NCI-H2081 treated with DMSO at 0.1 percent for 48 hours (cell line): ENCODE measurements around the gene HNRNPA1L2.
"Not testable (repeated sequence)": the region's sequence is repeated elsewhere in the genome, so short reads cannot be mapped to it uniquely, and the experiment has no call there.

Experiments
- DNase-seq: peaks from one replicate; lab custom pipeline; 2025; lab: John Stamatoyannopoulos, UW

Gene HNRNPA1L2

DNA sequence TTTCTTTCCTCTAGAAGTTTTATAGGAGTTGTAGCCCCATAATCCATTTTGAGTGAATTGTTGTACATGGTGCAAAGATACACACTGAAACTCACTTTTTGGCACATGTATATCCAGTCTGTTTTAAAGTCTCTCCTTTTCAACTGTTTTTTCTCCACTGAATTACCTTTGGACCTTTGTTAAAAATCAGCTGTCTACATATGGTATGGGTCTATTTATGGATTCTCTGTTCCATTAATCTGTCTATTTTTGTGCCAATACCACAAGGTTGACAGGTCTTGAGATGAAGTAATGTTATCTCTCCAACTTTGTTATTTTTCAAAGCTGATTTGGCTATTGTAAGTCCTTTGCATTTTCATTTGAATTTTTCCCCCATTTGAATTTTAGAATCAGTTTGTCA lies 4.7 kb downstream of the HNRNPA1L2 start:
- no peak for DNase-seq

DNA sequence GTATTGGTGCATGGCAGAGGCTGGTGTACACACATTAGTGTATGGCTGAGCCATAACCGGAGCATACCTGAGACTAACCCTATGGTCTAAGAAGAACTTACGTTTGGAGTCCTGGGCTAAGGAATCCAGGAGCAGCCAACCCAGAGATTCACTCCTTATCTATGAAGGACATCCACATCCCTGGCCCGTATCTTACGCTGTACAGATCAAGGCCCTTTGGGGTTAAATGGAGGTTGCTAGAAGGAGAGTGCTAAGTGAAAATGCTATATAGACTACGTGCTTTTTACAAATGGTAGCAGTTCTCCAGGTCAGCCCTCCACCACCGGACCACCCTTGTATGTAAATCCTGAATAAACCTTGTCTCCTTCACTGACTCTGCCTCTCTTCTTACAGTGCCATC lies 8.5 kb downstream of the HNRNPA1L2 start:
- DNase-seq, result no peak

DNA sequence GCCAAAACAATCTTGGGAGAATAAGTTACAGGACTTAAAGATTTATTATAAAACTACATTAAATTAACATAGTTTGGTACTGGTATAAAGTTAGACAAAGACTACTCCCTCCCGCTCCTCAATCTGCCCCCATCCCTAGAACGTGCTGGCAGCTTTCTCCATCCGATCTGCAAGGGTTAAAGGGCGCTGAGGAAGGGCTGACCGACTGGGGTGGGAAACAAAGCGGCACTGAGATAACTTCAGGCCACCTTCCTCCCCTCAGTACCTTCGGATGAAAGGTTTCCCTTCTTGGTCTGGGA lies 9.6 kb downstream of the HNRNPA1L2 start:
- no peak for DNase-seq

DNA sequence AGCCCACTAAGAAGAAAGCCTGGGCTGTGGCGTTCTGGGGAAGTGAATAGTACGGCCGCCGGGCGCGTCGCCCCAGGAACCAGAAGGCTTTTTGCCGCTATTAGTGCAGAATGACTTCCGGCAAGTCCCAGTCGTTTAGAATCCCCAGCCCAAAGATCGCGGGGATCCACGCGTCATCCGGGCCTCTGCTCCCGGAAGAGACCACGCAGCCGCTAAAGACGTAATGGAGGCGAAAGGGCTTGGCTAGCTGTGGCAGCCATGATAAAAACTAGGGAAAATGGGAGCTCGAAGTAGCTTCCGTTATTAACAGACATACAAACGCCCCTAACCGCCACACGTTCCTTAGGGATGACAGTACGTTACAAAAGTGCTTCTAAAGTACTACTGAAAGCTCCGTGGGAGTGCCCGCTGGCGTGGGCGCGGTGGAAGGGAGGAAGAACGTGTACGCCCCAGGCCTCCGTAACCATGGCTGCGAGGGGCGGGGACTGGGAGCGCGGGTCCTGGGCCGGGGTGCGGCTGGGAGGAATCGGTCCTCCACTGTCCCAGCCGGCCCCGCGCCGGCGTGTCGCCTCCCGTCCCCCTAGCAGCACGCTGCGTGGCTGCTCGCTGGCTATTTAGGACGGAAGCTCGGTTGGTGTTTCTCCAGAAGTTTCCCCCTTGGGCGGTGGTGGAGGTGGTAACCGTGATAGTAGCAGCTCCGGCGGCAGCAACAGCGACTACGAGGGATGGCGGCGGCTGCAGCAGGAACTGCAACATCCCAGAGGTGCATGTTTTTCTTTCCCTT lies 10.2 kb downstream of the HNRNPA1L2 start, which contains the start of gene SUGT1:
Gene SUGT1 (plus strand): TSS at position 641 of the 784 bp plus-strand sequence. CDS start 85 bp downstream, at position 726.
- DNase-seq, result peak; percentile 83

DNA sequence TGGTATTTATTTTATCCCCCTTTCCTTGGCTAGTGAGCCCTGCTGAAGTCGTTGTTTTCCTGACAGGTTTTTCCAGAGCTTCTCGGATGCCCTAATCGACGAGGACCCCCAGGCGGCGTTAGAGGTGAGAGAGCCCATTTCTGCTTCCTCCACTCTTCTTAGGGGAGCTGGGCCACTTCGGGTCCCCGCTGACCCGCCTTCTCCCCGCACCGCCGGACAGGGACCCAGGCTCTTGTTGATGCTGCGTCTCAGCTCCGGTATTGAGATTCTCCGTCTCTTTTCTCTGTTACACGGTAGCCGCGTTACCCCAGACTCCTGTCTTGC lies 10.7 kb downstream of the HNRNPA1L2 start:
- DNase-seq, result no peak

DNA sequence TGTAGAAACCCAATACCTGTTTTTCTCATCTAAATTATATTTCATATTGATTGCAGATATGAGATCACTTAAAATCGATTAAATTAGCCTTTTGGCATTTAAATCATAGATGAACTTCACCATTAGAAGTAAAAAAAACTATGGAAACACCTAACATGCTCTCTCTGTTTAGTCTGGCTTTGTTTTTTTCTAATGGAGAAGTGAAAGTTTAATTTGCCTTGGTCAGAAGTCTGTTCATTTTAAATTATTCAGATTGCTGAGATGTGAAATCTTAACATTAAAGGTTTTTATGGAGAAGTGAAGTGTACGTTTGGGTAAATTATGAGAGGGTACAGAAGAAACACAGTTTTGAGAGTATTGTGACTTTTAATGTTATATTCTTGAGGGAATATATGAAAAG lies 17.1 kb downstream of the HNRNPA1L2 start:
- no peak for DNase-seq

DNA sequence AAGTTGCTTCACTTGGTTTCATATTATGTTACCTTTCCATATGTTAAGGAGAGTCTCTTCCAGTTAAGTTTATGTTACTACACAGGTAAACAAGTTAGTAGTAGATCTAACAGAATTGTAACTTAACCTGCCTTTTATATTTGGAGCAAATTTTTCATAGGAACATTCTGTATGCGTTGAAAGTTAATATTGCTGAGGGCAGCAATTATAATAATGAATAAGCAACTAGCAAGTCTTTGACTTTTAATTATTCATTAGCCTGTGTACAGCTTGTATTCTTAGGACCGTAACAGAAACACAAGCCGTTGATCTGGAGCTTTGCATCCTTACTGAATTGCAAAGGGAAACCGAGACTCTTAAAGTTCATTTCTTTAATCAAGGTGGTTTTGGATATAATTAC lies 22.0 kb downstream of the HNRNPA1L2 start:
- no peak for DNase-seq

DNA sequence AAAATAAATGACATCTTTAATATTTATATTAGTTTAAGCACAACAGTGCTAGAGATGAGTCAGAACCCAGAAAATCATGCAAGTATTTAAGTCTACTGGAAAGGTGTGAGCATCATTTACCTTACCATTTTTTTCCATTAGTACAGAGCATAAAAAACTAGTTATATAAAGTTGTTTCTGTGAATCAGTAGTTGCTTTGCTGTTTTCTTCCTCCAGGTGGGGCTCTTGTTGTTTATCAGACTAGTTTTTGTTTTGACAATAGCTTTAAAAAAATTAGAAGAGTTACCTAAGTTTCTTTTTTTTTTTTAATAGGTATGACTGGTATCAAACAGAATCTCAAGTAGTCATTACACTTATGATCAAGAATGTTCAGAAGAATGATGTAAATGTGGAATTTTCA lies 23.1 kb downstream of the HNRNPA1L2 start:
- no peak for DNase-seq

DNA sequence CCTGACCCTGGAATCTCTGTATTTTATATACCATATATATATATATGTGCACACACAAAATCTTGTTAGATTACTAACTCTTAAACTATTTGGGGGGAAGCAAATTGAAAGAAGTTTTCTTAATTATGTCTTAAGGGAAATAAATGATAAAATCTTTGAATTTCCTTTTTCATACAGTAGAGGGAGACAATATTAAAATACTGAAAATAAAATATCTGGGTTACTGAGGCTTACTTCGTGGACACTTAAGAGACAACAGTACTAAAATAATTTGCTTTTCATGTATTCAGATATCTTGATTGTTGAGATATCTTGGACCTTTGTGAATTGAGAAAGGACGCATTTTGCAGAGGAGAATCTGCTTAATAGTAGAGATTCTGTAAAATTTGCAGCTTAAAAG lies 27.4 kb downstream of the HNRNPA1L2 start:
- DNase-seq, result no peak

DNA sequence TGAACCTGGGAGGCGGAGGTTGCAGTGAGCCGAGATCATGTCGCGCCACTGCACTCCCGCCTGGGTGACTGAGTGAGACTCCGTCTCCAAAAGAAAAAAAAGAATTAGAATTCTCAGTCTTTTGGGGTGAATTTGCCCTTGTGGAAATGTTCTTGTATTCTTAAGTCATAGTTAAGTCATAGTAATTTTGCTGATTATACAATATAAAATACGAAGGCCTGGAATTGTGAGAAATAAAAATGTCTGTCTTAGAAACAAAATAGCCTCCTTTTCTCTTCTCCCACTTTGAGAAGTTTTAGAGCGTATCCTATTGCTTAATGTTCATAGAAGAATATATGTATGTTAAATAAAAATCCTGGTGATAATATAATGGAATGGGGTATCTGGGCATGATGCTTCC lies 28.5 kb downstream of the HNRNPA1L2 start:
- no peak for DNase-seq

DNA sequence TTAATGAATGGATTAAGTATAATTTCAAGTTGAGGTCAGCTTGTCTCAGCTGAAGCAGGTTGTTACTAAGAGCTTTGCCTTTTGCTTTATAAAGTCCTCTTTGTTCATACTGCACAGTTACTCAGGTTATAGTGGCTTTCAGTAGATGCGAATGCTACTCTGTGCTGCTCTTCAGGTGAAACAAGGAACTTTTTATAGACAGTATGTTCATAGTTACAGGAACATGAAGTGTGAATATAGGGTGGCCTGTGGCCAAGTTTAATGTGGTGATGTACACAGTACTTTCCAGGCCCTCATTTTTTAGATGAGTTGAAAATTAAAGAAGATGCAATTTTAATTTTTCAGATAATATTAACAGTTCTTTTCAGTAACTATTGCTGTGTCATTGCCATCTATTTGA lies 31.2 kb downstream of the HNRNPA1L2 start:
- DNase-seq, result no peak

DNA sequence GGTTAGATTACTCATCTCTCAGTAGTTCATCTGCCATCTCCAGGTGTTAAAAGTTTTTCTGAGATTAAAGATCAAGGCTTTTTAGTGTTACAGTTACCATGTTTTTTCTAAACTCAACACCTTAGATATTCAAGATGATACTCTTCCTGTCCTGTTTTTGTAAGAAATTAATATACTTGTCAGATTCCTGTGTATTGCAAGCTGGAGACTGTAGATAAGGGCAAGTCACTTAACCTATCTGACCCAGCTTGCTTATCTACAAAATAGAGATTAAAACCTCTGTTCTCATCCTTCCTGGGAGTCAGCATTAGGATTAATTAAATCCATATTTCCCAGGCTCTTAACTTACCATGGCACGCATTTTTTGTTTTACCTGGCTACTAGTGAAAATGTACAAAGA lies 35.6 kb downstream of the HNRNPA1L2 start:
- no peak for DNase-seq

DNA sequence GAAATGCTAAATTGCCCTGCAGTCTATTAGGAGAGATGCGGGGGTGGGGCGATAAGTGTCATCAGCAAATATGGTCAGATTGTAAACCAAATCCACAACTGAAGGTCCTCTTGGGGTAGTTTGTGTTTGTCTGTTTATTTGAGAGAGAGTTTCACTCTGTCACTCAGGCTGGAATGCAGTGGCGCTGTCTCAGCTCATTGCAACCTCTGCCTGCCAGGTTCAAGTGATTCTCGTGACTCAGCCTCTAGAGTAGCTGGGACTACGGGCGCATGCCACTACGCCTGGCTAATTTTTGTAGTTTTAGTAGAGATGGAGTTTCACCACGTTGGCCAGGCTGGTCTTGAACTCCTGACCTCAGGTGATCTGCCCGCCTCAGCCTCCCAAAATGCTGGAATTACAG lies 43.6 kb downstream of the HNRNPA1L2 start:
- DNase-seq, result not testable (repeated sequence)

DNA sequence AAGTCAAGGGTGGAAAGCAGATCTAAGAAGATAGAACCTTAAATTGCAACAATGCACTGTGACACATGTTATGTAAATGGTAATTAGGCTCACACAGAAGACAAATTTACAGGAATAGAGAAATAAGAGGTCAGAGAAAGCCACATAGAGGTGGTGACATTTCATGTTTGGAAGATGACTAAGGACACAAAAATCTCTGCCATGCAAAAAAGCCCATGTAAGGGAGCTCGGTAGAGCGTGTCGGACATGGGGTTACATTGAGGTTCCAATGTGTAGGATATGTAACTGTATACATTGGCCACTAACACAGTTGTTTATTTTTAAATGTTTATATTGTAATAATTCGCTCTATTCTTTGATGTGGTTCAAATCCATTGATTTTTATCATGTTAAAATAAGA lies 44.1 kb downstream of the HNRNPA1L2 start:
- no peak for DNase-seq
